ENCODE results near the gene NAV3. TPM values are rescaled to one million over a fixed set of nuclear protein-coding genes. Genes with fewer than 3 reads are reported as not detected.

The NAV3 gene
- polyA plus RNA-seq, 1 experiment = 91.7 TPM

- TF ChIP-seq CTCF (IDR thresholded peaks at IDR 0.05; ENCODE audit: insufficient read depth, low read depth, low read length) = no peak
- Histone ChIP-seq H3K4me3 (ENCODE audit: low read depth, low read length) (no peak overlapping the region), H3K27me3 (ENCODE audit: control insufficient read depth, insufficient read depth, low read length) (no peaks in the 10 kb centered on the region), H3K36me3 (ENCODE audit: control insufficient read depth, insufficient read depth, low read length) (no peaks in the 10 kb centered on the region)
- no peak for DNase-seq (ENCODE audit: low read depth)
- CTCF ChIA-PET = interaction anchor here (1.1 to 1.5 kb wide), 3 partner anchors 12 to 90 kb away, joined by 3 to 5 read pairs (median 4); no protein-coding TSS in a partner anchor
- POLR2A ChIA-PET = no interaction called here
Observed at GRCh38 chr12:78087363-78087675, 256.6 kb downstream of the NAV3 start.

- no peaks in the 10 kb centered on the region for H3K36me3 ChIP-seq (ENCODE audit: control insufficient read depth, insufficient read depth, low read length)
- ChIA-PET POLR2A (no interaction called here), CTCF (no interaction called here)
- no peak overlapping the region for H3K4me3 ChIP-seq (ENCODE audit: low read depth, low read length)
- H3K27me3 ChIP-seq (ENCODE audit: control insufficient read depth, insufficient read depth, low read length) = no peaks in the 10 kb centered on the region
- DNase-seq (ENCODE audit: low read depth) = no peak
- no peak for TF ChIP-seq CTCF (IDR thresholded peaks at IDR 0.05; ENCODE audit: insufficient read depth, low read depth, low read length)
Observed at GRCh38 chr12:78088391-78088832, 257.7 kb downstream of the NAV3 start.

GRCh38 chr12:78090266-78090665, 259.6 kb downstream of the NAV3 start:
- Histone ChIP-seq H3K36me3 (ENCODE audit: control insufficient read depth, insufficient read depth, low read length) (no peaks in the 10 kb centered on the region), H3K4me3 (ENCODE audit: low read depth, low read length) (no peak overlapping the region), H3K27me3 (ENCODE audit: control insufficient read depth, insufficient read depth, low read length) (no peaks in the 10 kb centered on the region)
- no peak for DNase-seq (ENCODE audit: low read depth)
- TF ChIP-seq CTCF (IDR thresholded peaks at IDR 0.05; ENCODE audit: insufficient read depth, low read depth, low read length) = no peak
- POLR2A ChIA-PET = no interaction called here
- CTCF ChIA-PET = no interaction called here

DNA sequence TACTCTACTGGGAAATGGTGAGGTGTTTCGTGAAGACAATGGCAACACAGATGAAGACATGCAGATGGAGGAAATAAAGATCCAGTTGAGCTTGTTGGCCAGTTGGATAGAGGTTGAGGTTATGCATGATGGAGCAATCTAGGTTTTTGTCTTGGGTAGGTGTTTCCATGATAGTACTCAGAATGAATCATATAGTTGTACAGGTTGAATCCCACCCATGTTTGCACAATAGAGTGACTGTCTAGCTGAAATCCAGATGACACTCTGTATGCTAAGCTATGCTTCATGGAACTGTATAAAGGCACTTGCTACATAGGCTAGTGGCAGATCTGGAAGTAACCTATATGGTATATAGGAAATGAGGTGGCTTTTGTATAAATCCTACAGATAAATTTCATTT, 264.9 kb downstream of the NAV3 start:
- no peak for TF ChIP-seq CTCF (IDR thresholded peaks at IDR 0.05; ENCODE audit: insufficient read depth, low read depth, low read length)
- DNase-seq (ENCODE audit: low read depth) = no peak
- Histone ChIP-seq H3K36me3 (ENCODE audit: control insufficient read depth, insufficient read depth, low read length) (no peaks in the 10 kb centered on the region), H3K4me3 (ENCODE audit: low read depth, low read length) (no peak overlapping the region), H3K27me3 (ENCODE audit: control insufficient read depth, insufficient read depth, low read length) (no peaks in the 10 kb centered on the region)
- ChIA-PET POLR2A (no interaction called here), CTCF (no interaction called here)

GRCh38 chr12:78096909-78097597, 266.4 kb downstream of the NAV3 start:
- Histone ChIP-seq H3K4me3 (ENCODE audit: low read depth, low read length) (no peak overlapping the region), H3K36me3 (ENCODE audit: control insufficient read depth, insufficient read depth, low read length) (no peaks in the 10 kb centered on the region), H3K27me3 (ENCODE audit: control insufficient read depth, insufficient read depth, low read length) (no peaks in the 10 kb centered on the region)
- POLR2A ChIA-PET = no interaction called here
- peak; percentile 25; the same call in 1 of the 2 replicates for TF ChIP-seq CTCF (IDR thresholded peaks at IDR 0.05; ENCODE audit: insufficient read depth, low read depth, low read length)
- DNase-seq (ENCODE audit: low read depth) = peak; percentile 37
- CTCF ChIA-PET = interaction anchor here (1.3 kb wide), 1 partner anchor 18 kb away, joined by 3 read pairs; no protein-coding TSS in a partner anchor
